ENCODE measurements around the gene PTPN6.

PTPN6 gene

GRCh38 chr12:6955108-6956020 is 4.2 kb downstream of the PTPN6 start:
- Histone ChIP-seq H3K27me3 (ENCODE audit: control insufficient read depth in 1 of 2, insufficient read depth in 1 of 2, low read length in 2 of 2) (peaks cover 0 to 18% of the 10 kb centered on the region in 2 experiments), H3K4ac (ENCODE audit: low read depth in 1 of 2, low read length in 2 of 2) (no peak overlapping the region), H4K8ac (ENCODE audit: low read length) (no peak overlapping the region), H3K9ac (ENCODE audit: low read length) (no peak overlapping the region), H3K36me3 (ENCODE audit: control insufficient read depth in 1 of 2, insufficient read depth in 2 of 2, low read depth in 1 of 2, low read length in 2 of 2) (peaks cover 0 to 40% of the 10 kb centered on the region in 2 experiments), H2BK15ac (ENCODE audit: low read depth, poor library complexity, severe bottlenecking) (no peak overlapping the region), H3K79me1 (replicated peaks; ENCODE audit: low read length, poor library complexity, severe bottlenecking) (peaks cover 1% of the 10 kb centered on the region), H3K4me1 (ENCODE audit: control insufficient read depth, insufficient read depth, low read depth, low read length) (peaks cover 14% of the 10 kb centered on the region), H2AFZ (ENCODE audit: low read depth, low read length) (no peak overlapping the region), H3K4me3 (ENCODE audit: insufficient read depth in 1 of 2, low read depth in 1 of 2, low read length in 2 of 2) (peak overlapping the region in 1 of 2 experiments; percentile 35), H2BK120ac (ENCODE audit: low read depth, low read length) (no peak overlapping the region), H3K4me2 (ENCODE audit: low read length, poor library complexity, severe bottlenecking) (no peak overlapping the region), H2AK5ac (ENCODE audit: low read length, severe bottlenecking) (no peak overlapping the region), H3K14ac (ENCODE audit: low read length in 2 of 2) (no peak overlapping the region), H3K9me3 (ENCODE audit: control insufficient read depth, low read length) (no peaks in the 10 kb centered on the region), H3K23ac (ENCODE audit: low read length in 2 of 2) (no peak overlapping the region), H4K91ac (ENCODE audit: low read length) (no peak overlapping the region), H2BK12ac (ENCODE audit: low read length in 2 of 2) (peak overlapping the region in 1 of 2 experiments; percentile 38), H2BK5ac (ENCODE audit: low read depth, low read length, poor library complexity, severe bottlenecking) (no peak overlapping the region), H3K27ac (ENCODE audit: low read length, poor library complexity, severe bottlenecking) (no peak overlapping the region), H3K18ac (ENCODE audit: low read depth in 1 of 2, low read length in 2 of 2) (no peak overlapping the region)
- 95% methylated on average over 22 of the region's 22 CpGs for WGBS
- no peak for DNase-seq

GRCh38 chr12:6956021-6956727 is 5.0 kb downstream of the PTPN6 start:
- Histone ChIP-seq H2BK15ac (ENCODE audit: low read depth, poor library complexity, severe bottlenecking) (no peak overlapping the region), H3K79me1 (replicated peaks; ENCODE audit: low read length, poor library complexity, severe bottlenecking) (no peaks in the 10 kb centered on the region), H3K14ac (ENCODE audit: low read length in 2 of 2) (no peak overlapping the region), H2AFZ (ENCODE audit: low read depth, low read length) (no peak overlapping the region), H2BK120ac (ENCODE audit: low read depth, low read length) (no peak overlapping the region), H2BK12ac (ENCODE audit: low read length in 2 of 2) (no peak overlapping the region), H3K18ac (ENCODE audit: low read depth in 1 of 2, low read length in 2 of 2) (no peak overlapping the region), H3K27me3 (ENCODE audit: control insufficient read depth in 1 of 2, insufficient read depth in 1 of 2, low read length in 2 of 2) (peaks cover 0 to 18% of the 10 kb centered on the region in 2 experiments), H4K91ac (ENCODE audit: low read length) (peak overlapping the region; percentile 32), H3K36me3 (ENCODE audit: control insufficient read depth in 1 of 2, insufficient read depth in 2 of 2, low read depth in 1 of 2, low read length in 2 of 2) (peaks cover 0 to 40% of the 10 kb centered on the region in 2 experiments), H4K8ac (ENCODE audit: low read length) (no peak overlapping the region), H3K4ac (ENCODE audit: low read depth in 1 of 2, low read length in 2 of 2) (no peak overlapping the region), H3K9me3 (ENCODE audit: control insufficient read depth, low read length) (no peaks in the 10 kb centered on the region), H3K9ac (ENCODE audit: low read length) (no peak overlapping the region), H2BK5ac (ENCODE audit: low read depth, low read length, poor library complexity, severe bottlenecking) (no peak overlapping the region), H2AK5ac (ENCODE audit: low read length, severe bottlenecking) (no peak overlapping the region), H3K4me3 (ENCODE audit: insufficient read depth in 1 of 2, low read depth in 1 of 2, low read length in 2 of 2) (no peak overlapping the region), H3K27ac (ENCODE audit: low read length, poor library complexity, severe bottlenecking) (no peak overlapping the region), H3K4me2 (ENCODE audit: low read length, poor library complexity, severe bottlenecking) (no peak overlapping the region), H3K23ac (ENCODE audit: low read length in 2 of 2) (no peak overlapping the region), H3K4me1 (ENCODE audit: control insufficient read depth, insufficient read depth, low read depth, low read length) (peaks cover 15% of the 10 kb centered on the region)
- 87% methylated on average over 28 of the region's 28 CpGs for WGBS
- DNase-seq = no peak

- Histone ChIP-seq H3K36me3 (ENCODE audit: control insufficient read depth in 1 of 2, insufficient read depth in 2 of 2, low read depth in 1 of 2, low read length in 2 of 2) (peaks cover 0 to 37% of the 10 kb centered on the region in 2 experiments), H4K8ac (ENCODE audit: low read length) (no peak overlapping the region), H2BK12ac (ENCODE audit: low read length in 2 of 2) (no peak overlapping the region), H3K4me3 (ENCODE audit: insufficient read depth in 1 of 2, low read depth in 1 of 2, low read length in 2 of 2) (no peak overlapping the region), H3K4me1 (ENCODE audit: control insufficient read depth, insufficient read depth, low read depth, low read length) (peaks cover 18% of the 10 kb centered on the region), H3K14ac (ENCODE audit: low read length in 2 of 2) (no peak overlapping the region), H3K27ac (ENCODE audit: low read length, poor library complexity, severe bottlenecking) (no peak overlapping the region), H3K9me3 (ENCODE audit: control insufficient read depth, low read length) (no peaks in the 10 kb centered on the region), H2AFZ (ENCODE audit: low read depth, low read length) (no peak overlapping the region), H2BK120ac (ENCODE audit: low read depth, low read length) (no peak overlapping the region), H2BK15ac (ENCODE audit: low read depth, poor library complexity, severe bottlenecking) (no peak overlapping the region), H3K9ac (ENCODE audit: low read length) (no peak overlapping the region), H3K79me1 (replicated peaks; ENCODE audit: low read length, poor library complexity, severe bottlenecking) (no peaks in the 10 kb centered on the region), H3K4ac (ENCODE audit: low read depth in 1 of 2, low read length in 2 of 2) (no peak overlapping the region), H3K27me3 (ENCODE audit: control insufficient read depth in 1 of 2, insufficient read depth in 1 of 2, low read length in 2 of 2) (peaks cover 0 to 15% of the 10 kb centered on the region in 2 experiments), H2AK5ac (ENCODE audit: low read length, severe bottlenecking) (no peak overlapping the region), H4K91ac (ENCODE audit: low read length) (no peak overlapping the region), H3K23ac (ENCODE audit: low read length in 2 of 2) (no peak overlapping the region), H3K18ac (ENCODE audit: low read depth in 1 of 2, low read length in 2 of 2) (no peak overlapping the region), H3K4me2 (ENCODE audit: low read length, poor library complexity, severe bottlenecking) (no peak overlapping the region), H2BK5ac (ENCODE audit: low read depth, low read length, poor library complexity, severe bottlenecking) (no peak overlapping the region)
- no peak for DNase-seq
- WGBS = 86% methylated on average over 20 of the region's 20 CpGs
Observed at GRCh38 chr12:6957151-6957701, 6.1 kb downstream of the PTPN6 start.
